ENCODE measurements around the gene LYPD3. TPM values are rescaled to one million over a fixed set of nuclear protein-coding genes. Genes with fewer than 3 reads are reported as not detected.
"Not testable (repeated sequence)": the region's sequence is repeated elsewhere in the genome, so short reads cannot be mapped to it uniquely, and the experiment has no call there.

Gene LYPD3
- total RNA-seq, 4 donors from 2014 or later: 185 to 612 (median 483) TPM

DNA sequence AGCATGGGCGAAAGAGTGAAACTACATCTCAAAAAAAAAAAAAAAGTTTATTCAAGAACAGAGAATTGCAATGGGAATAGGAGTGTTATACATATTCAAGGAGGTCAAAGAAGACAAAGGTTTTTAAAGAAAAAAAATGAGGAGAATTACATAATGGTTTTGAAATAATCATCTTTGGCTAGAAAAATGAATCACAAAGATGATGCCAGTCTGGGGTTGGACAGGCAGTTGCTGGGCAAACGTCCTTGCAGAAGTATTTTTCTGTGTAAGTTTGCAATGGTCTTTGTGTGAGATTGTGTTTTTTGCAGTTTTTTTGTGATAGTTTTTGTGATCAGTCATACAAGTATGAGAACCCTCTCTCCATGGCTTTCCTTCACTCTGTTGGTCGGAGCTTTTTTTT, 23.7 kb downstream of the LYPD3 start:
- DNase-seq (ENCODE audit: low spot score in 2 of 2): no peak
- Histone ChIP-seq H3K4me1 (peaks cover 20% of the 10 kb centered on the region), H3K36me3 (no peaks in the 10 kb centered on the region), H3K27me3 (no peaks in the 10 kb centered on the region), H3K9me3 (no peaks in the 10 kb centered on the region), H3K4me3 (no peak overlapping the region), H3K27ac (no peak overlapping the region)
- WGBS: 42% methylated on average over 3 of the region's 3 CpGs
- TF ChIP-seq POLR2AphosphoS5 (IDR thresholded peaks at IDR 0.05): no peak
- TF ChIP-seq POLR2A (IDR thresholded peaks at IDR 0.05): no peak
- TF ChIP-seq, protein P1, sequence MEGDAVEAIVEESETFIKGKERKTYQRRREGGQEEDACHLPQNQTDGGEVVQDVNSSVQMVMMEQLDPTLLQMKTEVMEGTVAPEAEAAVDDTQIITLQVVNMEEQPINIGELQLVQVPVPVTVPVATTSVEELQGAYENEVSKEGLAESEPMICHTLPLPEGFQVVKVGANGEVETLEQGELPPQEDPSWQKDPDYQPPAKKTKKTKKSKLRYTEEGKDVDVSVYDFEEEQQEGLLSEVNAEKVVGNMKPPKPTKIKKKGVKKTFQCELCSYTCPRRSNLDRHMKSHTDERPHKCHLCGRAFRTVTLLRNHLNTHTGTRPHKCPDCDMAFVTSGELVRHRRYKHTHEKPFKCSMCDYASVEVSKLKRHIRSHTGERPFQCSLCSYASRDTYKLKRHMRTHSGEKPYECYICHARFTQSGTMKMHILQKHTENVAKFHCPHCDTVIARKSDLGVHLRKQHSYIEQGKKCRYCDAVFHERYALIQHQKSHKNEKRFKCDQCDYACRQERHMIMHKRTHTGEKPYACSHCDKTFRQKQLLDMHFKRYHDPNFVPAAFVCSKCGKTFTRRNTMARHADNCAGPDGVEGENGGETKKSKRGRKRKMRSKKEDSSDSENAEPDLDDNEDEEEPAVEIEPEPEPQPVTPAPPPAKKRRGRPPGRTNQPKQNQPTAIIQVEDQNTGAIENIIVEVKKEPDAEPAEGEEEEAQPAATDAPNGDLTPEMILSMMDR (IDR thresholded peaks at IDR 0.05): no peak
- no peak for TF ChIP-seq EP300 (IDR thresholded peaks at IDR 0.05)

DNA sequence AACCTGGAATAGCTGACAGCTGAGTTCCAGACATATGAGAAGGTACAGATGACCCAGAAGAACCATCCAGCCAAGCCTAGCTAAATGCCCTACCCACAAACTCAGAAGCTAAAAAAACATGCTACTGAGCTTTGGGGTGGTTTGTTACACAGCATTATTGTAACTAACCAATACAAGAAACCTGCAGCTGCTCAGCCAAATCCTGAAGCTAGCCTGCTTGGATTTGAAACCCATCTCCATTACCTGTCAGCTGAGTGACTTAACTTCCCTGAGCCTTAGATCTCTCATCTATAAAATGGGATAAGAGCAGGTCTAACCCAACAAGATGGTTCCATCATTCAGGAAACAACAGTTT, 25.7 kb downstream of the LYPD3 start:
- no peak overlapping the region for H3K27ac ChIP-seq
- H3K36me3 ChIP-seq: no peaks in the 10 kb centered on the region
- H3K4me1 ChIP-seq: peaks cover 18% of the 10 kb centered on the region
- H3K27me3 ChIP-seq: no peaks in the 10 kb centered on the region
- TF ChIP-seq POLR2AphosphoS5 (IDR thresholded peaks at IDR 0.05) (no peak), EP300 (IDR thresholded peaks at IDR 0.05) (no peak), POLR2A (IDR thresholded peaks at IDR 0.05) (no peak)
- TF ChIP-seq, protein P1 (IDR thresholded peaks at IDR 0.05): no peak
- no peak for DNase-seq (ENCODE audit: low spot score in 2 of 2)
- H3K9me3 ChIP-seq: no peaks in the 10 kb centered on the region
- no peak overlapping the region for H3K4me3 ChIP-seq

DNA sequence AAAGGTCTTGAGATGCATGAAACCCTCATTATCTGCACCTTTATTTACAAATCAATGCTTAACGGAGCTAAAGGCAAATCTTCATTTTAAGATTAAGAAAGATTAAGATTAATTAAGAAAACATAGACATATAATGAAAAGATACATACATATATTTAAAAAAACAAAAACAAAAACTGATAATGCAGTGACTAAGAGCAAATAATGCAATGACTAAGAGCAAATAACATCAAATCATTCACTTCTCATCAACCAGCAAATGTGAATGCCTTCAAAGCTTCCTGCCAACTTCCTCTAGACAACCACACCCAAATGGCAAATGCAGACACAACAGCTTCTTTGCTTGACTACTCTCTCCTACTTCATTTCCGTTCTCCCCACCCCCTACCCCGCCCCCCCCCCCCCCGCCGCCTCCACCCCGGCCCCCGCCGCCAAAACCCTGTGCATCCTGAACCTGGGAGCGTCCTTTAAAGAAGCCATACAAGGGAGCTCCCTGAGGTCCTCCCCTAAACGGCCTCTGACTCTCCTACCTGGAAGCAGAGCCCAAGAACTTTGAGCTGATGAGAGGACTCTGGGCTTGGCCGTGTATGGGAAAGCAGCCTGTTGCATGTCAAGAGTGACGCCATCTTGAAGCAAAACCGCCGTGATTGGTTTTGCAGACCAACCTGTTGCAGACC, 26.2 kb downstream of the LYPD3 start:
- peak overlapping the region; percentile 68 for H3K27ac ChIP-seq
- no peaks in the 10 kb centered on the region for H3K36me3 ChIP-seq
- WGBS: 33% methylated on average over 5 of the region's 14 CpGs
- no peaks in the 10 kb centered on the region for H3K9me3 ChIP-seq
- no peak for DNase-seq (ENCODE audit: low spot score in 2 of 2)
- H3K4me1 ChIP-seq: peaks cover 18% of the 10 kb centered on the region
- TF ChIP-seq, protein P1 (IDR thresholded peaks at IDR 0.05): no peak
- TF ChIP-seq EP300 (IDR thresholded peaks at IDR 0.05): no peak
- TF ChIP-seq POLR2AphosphoS5 (IDR thresholded peaks at IDR 0.05): no peak
- H3K4me3 ChIP-seq: no peak overlapping the region
- no peaks in the 10 kb centered on the region for H3K27me3 ChIP-seq

GRCh38 chr19:43438291-43439031, 26.9 kb downstream of the LYPD3 start:
- no peaks in the 10 kb centered on the region for H3K36me3 ChIP-seq
- peaks cover 20% of the 10 kb centered on the region for H3K4me1 ChIP-seq
- no peaks in the 10 kb centered on the region for H3K9me3 ChIP-seq
- peak in 1 of 2 donors; percentile 84 for DNase-seq (ENCODE audit: low spot score in 2 of 2)
- H3K4me3 ChIP-seq: no peak overlapping the region
- no peak for TF ChIP-seq EP300 (IDR thresholded peaks at IDR 0.05)
- peak in 1 of 3 donors; percentile 2 for TF ChIP-seq POLR2AphosphoS5 (IDR thresholded peaks at IDR 0.05)
- peak overlapping the region; percentile 68 for H3K27ac ChIP-seq
- WGBS: 19% methylated on average over 9 of the region's 9 CpGs
- no peaks in the 10 kb centered on the region for H3K27me3 ChIP-seq

DNA sequence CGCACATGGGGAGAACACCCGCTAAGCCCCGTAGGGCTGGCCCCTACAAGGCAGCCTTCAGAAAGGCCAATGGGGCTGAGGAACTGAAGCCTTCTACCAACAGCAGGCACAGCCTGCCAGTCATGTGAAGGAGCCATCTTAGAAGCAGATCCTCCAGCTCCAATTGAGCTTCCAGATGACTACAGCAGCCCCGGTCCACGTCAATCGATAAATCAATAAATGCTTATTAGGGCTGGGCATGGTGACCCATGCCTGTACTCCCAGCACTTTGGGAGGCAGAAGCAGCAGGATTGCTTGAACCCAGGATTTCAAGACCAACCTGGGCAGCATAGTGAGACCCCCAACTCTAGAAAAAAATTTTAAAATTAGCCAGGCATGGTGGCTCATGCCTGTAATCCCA, 27.7 kb downstream of the LYPD3 start:
- no peak for TF ChIP-seq POLR2A (IDR thresholded peaks at IDR 0.05)
- TF ChIP-seq POLR2AphosphoS5 (IDR thresholded peaks at IDR 0.05): no peak
- TF ChIP-seq, protein P1 (IDR thresholded peaks at IDR 0.05): no peak
- TF ChIP-seq EP300 (IDR thresholded peaks at IDR 0.05): no peak
- DNase-seq (ENCODE audit: low spot score in 2 of 2): no peak
- Histone ChIP-seq H3K4me1 (peaks cover 26% of the 10 kb centered on the region), H3K27me3 (no peaks in the 10 kb centered on the region), H3K27ac (no peak overlapping the region), H3K4me3 (no peak overlapping the region), H3K9me3 (no peaks in the 10 kb centered on the region), H3K36me3 (no peaks in the 10 kb centered on the region)
- 94% methylated on average over 6 of the region's 6 CpGs for whole genome bisulfite sequencing

- WGBS: 89% methylated on average over 11 of the region's 11 CpGs
- DNase-seq (ENCODE audit: low spot score in 2 of 2); H3K27ac ChIP-seq; H3K4me3 ChIP-seq; H3K36me3 ChIP-seq; H3K9me3 ChIP-seq; H3K27me3 ChIP-seq: not testable (repeated sequence)
- peaks cover 26% of the 10 kb centered on the region for H3K4me1 ChIP-seq
Measured at GRCh38 chr19:43437284-43437683, 28.1 kb downstream of the LYPD3 start.
